GM12864 (cell line): ENCODE results near the gene TCF7.
"Not testable (repeated sequence)": the region's sequence is repeated elsewhere in the genome, so short reads cannot be mapped to it uniquely, and the experiment has no call there.

Experiments
- DNase-seq: peaks from one replicate; pipeline ENCODE4 v3.0.0-alpha.2; 2011; ENCODE audit warnings: low read depth
- H3K4me3 ChIP-seq: 2 replicates; pipeline ENCODE4 v1.5.1; 2011; ENCODE audit warnings: mild to moderate bottlenecking, low read depth, low read length, control low read depth
- CTCF ChIP-seq: IDR thresholded peaks from 2 replicates; pipeline ENCODE4 v1.5.1; 2011; ENCODE audit warnings: low read depth, mild to moderate bottlenecking, moderate library complexity, low read length, control low read depth, inconsistent platforms; ENCODE audit errors: missing control alignments

The TCF7 gene

GRCh38 chr5:134148316-134148715, 33.8 kb downstream of the TCF7 start:
- no peak for TF ChIP-seq CTCF
- no peak for DNase-seq
- H3K4me3 ChIP-seq = no peak overlapping the region

- TF ChIP-seq CTCF = no peak
- H3K4me3 ChIP-seq = no peak overlapping the region
- DNase-seq = no peak
These were observed 34.6 kb downstream of the TCF7 start for GRCh38 chr5:134148986-134149539.

- no peak for DNase-seq
- no peak for TF ChIP-seq CTCF
These were observed 35.3 kb downstream of the TCF7 start for GRCh38 chr5:134149571-134150303.

GRCh38 chr5:134151723-134152122, 37.2 kb downstream of the TCF7 start:
- no peak for DNase-seq
- no peak overlapping the region for H3K4me3 ChIP-seq
- TF ChIP-seq CTCF = no peak

More at GRCh38 chr5:134149571-134150303, 35.3 kb downstream of the TCF7 start:
- H3K4me3 ChIP-seq = no peak overlapping the region

- DNase-seq, H3K4me3 ChIP-seq: not testable (repeated sequence)
These were observed 37.8 kb downstream of the TCF7 start for GRCh38 chr5:134152173-134152832.

GRCh38 chr5:134153241-134153640, 38.8 kb downstream of the TCF7 start:
- H3K4me3 ChIP-seq = no peak overlapping the region
- DNase-seq = no peak
- no peak for TF ChIP-seq CTCF

- no peak for DNase-seq
- H3K4me3 ChIP-seq = no peak overlapping the region
- TF ChIP-seq CTCF = no peak
These were observed 39.2 kb downstream of the TCF7 start for GRCh38 chr5:134153657-134154056.
